ENCODE results near the gene EMD. TPM values are rescaled to one million over a fixed set of nuclear protein-coding genes. Genes with fewer than 3 reads are reported as not detected.

The EMD gene
- total and polyA plus RNA-seq, 2 of the 13 experiments (the other 11 are each of a cell fraction or from before 2014, with no cell fraction given), result 14.5 to 14.9 TPM

- TF ChIP-seq, protein P1, sequence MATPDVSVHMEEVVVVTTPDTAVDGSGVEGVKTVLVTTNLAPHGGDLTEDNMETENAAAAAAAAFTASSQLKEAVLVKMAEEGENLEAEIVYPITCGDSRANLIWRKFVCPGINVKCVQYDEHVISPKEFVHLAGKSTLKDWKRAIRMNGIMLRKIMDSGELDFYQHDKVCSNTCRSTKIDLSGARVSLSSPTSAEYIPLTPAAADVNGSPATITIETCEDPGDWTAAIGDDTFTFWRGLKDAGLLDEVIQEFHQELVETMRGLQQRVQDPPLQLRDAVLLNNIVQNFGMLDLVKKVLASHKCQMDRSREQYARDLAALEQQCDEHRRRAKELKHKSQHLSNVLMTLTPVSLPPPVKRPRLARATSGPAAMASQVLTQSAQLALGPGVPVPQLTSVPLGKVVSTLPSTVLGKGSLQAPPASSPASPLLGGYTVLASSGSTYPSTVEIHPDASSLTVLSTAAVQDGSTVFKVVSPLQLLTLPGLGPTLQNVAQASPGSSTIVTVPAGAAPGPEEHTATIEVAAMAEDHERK (CRISPR knock-in tag; IDR thresholded peaks at IDR 0.05; ENCODE audit: low read depth), result peak; percentile 70
- TF ChIP-seq MZF1 (CRISPR knock-in tag; IDR thresholded peaks at IDR 0.05; ENCODE audit: borderline replicate concordance) (no peak), EP300 (IDR thresholded peaks at IDR 0.05; ENCODE audit: low read depth in 2 of 2, low read length in 2 of 2) (no peak), EP300 (CRISPR knock-in tag; IDR thresholded peaks at IDR 0.05; ENCODE audit: borderline replicate concordance) (no peak), ZNF83 (CRISPR knock-in tag; IDR thresholded peaks at IDR 0.05; ENCODE audit: borderline replicate concordance) (no peak), SMYD3 (CRISPR knock-in tag; IDR thresholded peaks at IDR 0.05) (peak; percentile 50; the same call in 1 of the 2 replicates), ZNF691 (CRISPR knock-in tag; IDR thresholded peaks at IDR 0.05; ENCODE audit: borderline replicate concordance, low read depth) (no peak), ZNF235 (CRISPR knock-in tag; IDR thresholded peaks at IDR 0.05; ENCODE audit: borderline replicate concordance) (0 out of 2 replicates have a peak, but pooled peaks have one; percentile 53), HNRNPUL1 (IDR thresholded peaks at IDR 0.05; ENCODE audit: low read depth, low read length) (no peak), RFXAP (CRISPR knock-in tag; IDR thresholded peaks at IDR 0.05; ENCODE audit: borderline replicate concordance) (no peak), NFE2L1 (CRISPR knock-in tag; IDR thresholded peaks at IDR 0.05; ENCODE audit: borderline replicate concordance) (no peak), SNAPC2 (CRISPR knock-in tag; IDR thresholded peaks at IDR 0.05) (no peak)
- TF ChIP-seq, protein P2, sequence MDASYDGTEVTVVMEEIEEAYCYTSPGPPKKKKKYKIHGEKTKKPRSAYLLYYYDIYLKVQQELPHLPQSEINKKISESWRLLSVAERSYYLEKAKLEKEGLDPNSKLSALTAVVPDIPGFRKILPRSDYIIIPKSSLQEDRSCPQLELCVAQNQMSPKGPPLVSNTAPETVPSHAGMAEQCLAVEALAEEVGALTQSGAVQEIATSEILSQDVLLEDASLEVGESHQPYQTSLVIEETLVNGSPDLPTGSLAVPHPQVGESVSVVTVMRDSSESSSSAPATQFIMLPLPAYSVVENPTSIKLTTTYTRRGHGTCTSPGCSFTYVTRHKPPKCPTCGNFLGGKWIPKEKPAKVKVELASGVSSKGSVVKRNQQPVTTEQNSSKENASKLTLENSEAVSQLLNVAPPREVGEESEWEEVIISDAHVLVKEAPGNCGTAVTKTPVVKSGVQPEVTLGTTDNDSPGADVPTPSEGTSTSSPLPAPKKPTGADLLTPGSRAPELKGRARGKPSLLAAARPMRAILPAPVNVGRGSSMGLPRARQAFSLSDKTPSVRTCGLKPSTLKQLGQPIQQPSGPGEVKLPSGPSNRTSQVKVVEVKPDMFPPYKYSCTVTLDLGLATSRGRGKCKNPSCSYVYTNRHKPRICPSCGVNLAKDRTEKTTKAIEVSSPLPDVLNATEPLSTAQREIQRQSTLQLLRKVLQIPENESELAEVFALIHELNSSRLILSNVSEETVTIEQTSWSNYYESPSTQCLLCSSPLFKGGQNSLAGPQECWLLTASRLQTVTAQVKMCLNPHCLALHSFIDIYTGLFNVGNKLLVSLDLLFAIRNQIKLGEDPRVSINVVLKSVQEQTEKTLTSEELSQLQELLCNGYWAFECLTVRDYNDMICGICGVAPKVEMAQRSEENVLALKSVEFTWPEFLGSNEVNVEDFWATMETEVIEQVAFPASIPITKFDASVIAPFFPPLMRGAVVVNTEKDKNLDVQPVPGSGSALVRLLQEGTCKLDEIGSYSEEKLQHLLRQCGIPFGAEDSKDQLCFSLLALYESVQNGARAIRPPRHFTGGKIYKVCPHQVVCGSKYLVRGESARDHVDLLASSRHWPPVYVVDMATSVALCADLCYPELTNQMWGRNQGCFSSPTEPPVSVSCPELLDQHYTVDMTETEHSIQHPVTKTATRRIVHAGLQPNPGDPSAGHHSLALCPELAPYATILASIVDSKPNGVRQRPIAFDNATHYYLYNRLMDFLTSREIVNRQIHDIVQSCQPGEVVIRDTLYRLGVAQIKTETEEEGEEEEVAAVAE (CRISPR knock-in tag; IDR thresholded peaks at IDR 0.05; ENCODE audit: borderline replicate concordance), result no peak; the same call in 1 of the 2 replicates
These were observed 19.0 kb downstream of the EMD start, which contains the start of gene RPL10 (continued) for GRCh38 chrX:154397888-154398667.
